ENCODE measurements around the gene ANTXR2.

DNA sequence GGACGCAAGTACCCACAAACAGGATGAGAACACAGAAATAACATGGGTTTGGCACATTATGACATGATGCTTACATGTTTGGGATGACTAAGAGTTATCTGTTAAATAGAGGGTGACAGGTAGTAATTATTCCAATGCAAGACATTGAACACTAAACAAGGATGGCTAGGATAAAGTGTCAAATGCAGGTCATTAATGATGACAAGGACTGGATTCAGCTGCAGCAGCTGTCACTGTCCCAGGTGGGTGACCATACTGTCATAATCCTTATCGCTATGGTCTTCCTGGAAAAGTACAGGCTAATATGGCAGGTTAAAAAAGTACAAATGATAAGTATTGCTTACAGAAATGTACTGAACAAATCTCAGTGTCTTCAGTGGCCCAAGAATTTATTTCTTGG is 123.9 kb downstream of the ANTXR2 start:
- TF ChIP-seq, protein P1, sequence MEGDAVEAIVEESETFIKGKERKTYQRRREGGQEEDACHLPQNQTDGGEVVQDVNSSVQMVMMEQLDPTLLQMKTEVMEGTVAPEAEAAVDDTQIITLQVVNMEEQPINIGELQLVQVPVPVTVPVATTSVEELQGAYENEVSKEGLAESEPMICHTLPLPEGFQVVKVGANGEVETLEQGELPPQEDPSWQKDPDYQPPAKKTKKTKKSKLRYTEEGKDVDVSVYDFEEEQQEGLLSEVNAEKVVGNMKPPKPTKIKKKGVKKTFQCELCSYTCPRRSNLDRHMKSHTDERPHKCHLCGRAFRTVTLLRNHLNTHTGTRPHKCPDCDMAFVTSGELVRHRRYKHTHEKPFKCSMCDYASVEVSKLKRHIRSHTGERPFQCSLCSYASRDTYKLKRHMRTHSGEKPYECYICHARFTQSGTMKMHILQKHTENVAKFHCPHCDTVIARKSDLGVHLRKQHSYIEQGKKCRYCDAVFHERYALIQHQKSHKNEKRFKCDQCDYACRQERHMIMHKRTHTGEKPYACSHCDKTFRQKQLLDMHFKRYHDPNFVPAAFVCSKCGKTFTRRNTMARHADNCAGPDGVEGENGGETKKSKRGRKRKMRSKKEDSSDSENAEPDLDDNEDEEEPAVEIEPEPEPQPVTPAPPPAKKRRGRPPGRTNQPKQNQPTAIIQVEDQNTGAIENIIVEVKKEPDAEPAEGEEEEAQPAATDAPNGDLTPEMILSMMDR (conservative IDR thresholded peaks at IDR 0.05 in 1 of 2, IDR thresholded peaks at IDR 0.05 in 1 of 2; ENCODE audit: low read depth in 1 of 2, low read length in 2 of 2): no peak
- TF ChIP-seq EZH2 (IDR thresholded peaks at IDR 0.05; ENCODE audit: low read length, missing control alignments): no peak

Data from fibroblast of lung (primary cell).